Limb (tissue), 2 donors: ENCODE measurements around the gene THYN1.
"Not testable (repeated sequence)": the region's sequence is repeated elsewhere in the genome, so short reads cannot be mapped to it uniquely, and the experiment has no call there.

Experiments used
- DNase-seq, 2 donors: peaks; one replicate each; pipeline ENCODE4 v3.0.0-alpha.2; 2016; ENCODE audit errors: extremely low spot score in 2 of 2

The THYN1 gene

DNA sequence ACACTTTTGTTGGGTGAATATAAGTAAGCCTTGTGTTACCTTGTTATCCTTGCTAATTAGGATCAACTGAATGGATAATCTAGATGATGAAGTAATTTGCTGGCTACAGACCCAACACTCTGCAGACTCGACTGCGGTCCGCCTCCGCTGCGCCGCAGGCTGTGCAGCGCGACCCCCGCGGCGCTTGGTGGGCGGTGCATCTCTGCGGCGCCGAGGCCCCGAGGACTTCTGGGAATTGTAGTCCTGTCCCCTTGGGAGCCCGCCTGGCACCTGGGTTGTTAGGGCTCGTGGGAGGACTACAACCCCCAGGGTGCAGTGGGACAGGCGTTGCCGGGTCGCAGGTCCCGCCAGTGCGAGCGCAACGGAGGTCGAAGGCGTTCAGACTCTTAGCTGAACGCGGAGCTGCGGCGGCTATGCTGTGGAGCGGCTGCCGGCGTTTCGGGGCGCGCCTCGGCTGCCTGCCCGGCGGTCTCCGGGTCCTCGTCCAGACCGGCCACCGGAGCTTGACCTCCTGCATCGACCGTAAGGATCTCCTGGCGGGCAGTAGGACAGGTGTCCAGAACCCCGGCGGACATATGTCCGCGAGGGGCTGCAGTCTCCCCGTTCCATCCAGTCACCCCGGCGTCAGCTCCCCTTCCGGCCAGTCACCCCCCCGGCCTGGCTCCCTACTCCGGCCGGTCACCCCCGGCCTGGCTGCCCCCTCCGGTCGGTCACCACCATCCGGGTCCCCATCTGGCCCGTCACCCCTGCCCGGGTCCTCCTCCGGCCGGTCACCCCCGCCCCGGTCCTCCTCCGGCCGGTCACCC is at the start of gene THYN1, which contains the start of gene ACAD8:
TSS of gene THYN1 (minus strand) at position 165 of the 806 bp plus-strand sequence. CDS start 470 bp downstream, outside the sequence.
TSS of gene ACAD8 (plus strand) at position 381 of the 806 bp plus-strand sequence. CDS start at position 414, 33 bp downstream.
- DNase-seq = peak; percentile 95 to 98

DNA sequence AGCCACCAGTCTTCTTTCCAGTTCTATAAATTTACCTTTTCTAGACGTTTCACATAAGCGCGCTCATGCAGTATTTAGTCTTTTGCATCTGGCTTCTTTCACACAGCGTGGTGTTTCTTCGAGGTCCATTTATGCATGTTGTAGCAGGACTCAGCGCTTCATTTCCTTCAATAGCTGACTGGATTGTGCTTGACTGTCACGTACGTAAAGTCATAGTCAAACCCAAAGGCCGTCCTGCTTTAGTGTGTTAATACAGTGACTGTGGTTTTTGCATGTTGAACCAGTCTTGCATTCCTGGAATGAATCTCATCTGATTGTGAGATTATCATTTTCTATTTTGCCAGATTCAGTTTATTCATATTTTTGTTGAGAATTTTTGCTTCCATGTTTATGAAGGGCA is 41.5 kb upstream of the THYN1 start:
- DNase-seq = no peak

DNA sequence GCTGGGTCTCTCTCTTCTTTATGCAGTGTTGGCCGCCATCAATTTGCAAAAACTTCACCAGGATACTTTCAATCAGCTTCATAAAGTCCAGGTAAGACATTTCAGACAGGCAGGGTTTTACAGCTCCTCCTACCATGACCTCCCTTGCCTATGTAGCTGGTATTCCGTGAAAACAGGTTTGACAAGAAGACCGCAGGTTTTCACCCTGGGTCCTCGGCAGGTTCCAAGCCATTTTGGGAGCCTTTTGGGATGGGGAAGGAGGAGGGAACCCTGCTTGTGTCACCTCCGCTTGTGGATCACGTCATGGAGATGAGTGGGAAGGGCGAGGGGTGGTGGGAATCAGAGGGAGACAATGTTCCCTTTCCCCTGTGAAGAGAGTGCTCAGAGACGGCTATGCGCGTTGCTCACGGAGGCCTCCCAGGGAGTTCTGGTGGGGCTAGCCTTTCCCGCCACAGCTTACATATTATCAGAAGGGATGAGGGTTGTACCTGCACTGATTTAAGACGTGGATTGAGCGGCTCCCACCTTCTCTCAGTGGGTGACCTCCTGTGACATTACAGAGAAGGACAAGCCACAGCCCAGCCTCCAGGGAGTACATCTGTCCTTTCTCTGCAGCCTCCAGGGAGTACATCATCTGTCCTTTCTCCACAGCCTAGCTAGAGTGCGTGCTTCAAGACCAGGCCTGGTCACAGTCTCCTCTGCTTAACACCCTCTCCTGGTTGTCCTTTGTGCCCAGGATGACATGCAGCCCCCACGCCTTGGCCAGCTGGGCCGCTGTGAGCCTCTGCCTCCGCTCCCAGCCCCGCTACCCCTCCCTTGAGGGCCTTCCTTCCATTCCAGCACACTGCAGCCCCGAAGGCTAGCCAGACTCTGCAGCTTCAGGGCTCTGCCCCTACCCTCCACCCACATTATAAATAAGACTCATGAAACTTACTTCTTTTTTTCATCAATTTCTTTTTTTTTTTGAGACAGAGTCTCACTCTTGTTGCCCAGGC is 40.3 kb upstream of the THYN1 start:
- DNase-seq = no peak

- DNase-seq = no peak
Observed at GRCh38 chr11:134292661-134293060, 39.5 kb upstream of the THYN1 start.

- no peak for DNase-seq
Observed at GRCh38 chr11:134291196-134291595, 38.0 kb upstream of the THYN1 start.

DNA sequence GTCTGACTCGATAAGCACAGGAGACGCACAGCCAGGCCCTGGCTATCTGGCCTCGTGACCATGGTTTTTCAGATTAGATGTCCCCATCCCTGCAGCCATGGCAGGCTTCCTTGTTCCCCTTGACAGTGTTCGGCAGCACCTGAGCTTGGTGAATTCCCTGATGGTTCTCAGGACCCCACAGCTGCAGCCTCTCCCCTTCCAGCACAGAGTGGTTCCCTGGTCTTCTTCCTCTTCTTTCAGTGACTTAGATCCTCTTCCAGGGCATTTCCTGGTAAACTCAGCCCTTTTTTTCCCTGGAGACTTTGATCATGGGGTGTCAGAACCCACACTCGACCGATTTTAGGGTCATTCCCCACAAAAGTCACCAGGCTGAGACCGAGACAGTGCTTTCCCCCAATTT is 37.5 kb upstream of the THYN1 start:
- DNase-seq = no peak

DNA sequence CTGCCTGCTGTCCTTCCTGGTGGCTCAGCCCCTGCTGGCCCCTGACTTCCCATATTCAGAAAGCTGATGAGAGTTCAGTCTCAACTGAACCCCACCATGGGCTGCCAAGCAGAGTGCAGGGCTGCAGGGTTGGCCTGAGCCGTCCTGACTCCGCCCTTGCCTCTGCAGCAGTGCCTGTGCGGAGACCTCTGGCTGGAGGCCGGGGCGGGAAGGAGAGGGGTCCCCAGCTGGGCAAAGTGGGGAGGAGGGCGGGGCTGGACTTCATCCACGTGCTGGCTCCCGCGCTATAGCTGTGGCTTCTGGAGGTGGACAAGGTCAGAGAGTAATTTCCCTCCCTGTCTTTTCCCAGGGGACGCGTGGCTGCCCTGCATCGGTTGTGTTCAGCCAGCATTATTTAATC is 36.6 kb upstream of the THYN1 start:
- DNase-seq = no peak

GRCh38 chr11:134289167-134289566 is 36.0 kb upstream of the THYN1 start:
- no peak for DNase-seq

DNA sequence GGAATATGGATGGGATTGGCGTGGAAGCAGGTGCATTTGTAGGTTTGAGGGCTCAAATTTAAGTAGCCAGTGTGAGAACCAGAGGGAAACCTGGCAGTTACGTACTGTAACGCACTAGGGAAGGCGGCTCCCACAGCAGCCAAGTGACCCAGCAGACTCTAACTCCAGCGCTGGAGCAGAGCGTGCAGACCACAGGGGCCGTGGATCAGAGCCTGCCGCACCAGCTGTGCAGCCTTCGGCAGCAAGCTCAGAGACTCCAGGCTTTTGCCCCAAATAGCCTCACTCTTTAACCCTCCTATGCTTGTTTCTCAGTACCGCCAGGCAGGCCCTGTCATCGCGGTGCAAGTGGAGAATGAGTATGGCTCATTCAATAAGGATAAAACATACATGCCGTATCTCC is 35.3 kb upstream of the THYN1 start:
- no peak for DNase-seq

DNA sequence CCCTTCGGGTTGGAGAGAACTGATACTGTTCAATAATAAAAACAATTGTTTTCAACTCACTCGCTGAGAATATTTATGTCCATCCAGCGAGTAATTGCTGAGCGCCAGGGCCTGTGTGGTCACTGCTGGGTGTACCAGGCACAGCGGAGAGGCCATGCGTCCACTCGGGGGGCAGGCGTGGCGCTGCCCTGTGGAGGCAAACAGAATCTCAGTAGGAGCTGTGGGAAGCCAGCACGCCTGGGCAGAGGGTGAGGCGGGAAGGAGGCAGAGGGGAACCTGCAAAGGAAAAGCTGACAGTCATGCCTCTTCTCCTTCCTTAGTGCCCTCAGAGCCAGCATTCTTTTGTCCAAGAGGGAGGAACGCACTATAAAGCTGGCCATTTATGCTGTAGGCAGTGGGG is 34.4 kb upstream of the THYN1 start:
- no peak for DNase-seq

- not testable (repeated sequence) for DNase-seq
Observed at GRCh38 chr11:134284349-134284748, 31.2 kb upstream of the THYN1 start.

DNA sequence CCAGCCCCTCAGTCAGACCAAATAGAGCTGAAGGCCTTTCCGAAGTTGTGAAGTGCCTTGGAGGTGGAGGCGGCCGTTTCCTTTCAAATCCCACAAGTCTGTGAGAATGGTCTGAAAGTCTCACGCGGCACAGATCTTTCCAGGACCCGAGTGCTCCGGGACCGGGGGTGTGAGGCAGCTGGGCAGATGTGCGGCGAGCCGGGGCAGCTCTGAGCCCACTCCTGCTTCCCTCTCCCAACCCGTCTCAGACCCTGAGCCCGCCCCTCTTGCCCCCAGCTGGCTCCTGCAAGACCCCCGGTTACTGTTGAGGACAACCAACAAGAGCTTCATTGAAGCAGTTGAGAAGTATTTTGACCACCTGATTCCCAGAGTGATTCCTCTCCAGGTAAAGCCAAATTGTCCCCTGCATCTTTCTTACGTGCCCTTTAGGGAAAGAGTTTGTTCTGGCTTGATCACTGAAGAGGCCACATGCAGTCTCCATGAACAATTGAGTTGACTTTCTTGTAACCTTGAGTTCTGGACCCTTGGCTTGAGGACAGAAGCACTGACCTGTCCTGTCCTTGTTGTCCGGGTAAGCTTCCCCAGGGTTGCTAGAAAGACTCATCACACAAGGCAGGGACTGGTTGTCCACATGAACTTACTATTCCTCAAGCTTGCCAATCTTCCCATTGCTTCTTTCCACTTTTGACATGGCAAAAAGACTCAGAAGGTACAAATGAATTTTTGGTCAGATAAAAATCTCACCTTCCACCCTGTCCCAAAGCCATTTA is 30.5 kb upstream of the THYN1 start:
- DNase-seq = no peak

DNA sequence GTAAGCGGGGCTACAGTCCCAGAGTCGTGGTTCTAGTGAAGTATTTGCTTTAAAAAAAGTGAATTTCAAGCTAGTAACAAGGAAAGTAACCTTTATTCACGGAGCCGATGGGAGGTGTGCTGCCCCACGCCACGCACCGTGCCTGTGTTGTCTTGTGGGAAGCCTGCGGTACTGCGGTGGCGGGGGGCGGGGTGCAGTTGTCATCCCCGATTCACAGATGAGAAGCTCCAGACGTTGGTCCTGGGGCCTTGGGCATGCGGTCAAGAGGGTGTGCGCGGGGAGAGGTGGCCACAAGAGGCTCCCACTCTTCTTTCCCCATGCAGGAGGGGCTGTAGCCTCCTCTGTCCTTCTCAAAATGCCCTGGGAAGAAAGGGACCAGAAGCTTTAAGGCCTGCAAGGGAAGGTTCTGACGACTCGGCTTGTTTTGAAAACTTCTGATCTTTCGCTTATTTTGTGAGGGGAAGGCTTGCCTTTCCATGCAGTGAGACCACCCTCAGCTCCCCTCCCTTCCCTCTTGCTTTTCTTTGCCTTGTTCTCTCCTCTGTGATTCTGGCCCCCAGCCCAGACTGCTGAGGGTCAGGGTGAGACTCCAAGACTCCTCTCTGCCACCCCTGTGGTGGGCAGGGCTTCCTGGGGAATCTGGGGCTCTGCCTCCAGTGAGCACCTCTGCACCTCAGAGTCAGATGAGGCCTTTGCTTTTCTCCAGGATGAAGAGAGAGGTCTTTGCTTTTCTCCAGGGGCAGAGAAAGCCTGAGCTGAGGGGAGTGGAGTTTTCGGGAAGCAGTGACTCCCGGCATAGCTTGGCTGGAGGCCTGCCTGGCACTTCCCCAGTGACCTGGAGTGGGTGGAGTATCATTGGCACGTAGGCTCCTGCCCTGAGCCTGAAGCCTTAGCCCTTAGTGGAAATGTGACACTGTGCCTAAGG is 29.2 kb upstream of the THYN1 start:
- DNase-seq = no peak

DNA sequence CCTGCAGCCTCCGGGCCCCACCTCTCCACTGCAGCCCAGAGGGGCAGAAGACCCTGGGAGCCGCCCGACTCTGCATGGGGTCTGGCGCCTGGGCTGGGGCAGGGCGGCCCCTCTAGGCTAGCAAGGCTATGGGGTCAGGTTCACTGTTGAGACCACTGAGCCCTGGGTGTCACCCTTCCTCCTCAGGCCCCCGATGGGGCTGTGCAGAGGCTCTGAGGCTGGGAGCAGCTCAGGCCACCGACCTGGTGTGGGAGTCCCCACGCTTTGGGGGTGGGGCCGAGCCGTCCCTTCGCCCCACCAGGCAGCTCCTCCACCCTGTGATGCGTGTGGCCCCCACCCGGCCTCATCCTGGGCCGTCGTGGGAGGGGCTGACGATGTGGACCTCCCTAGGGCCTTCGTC is 28.5 kb upstream of the THYN1 start:
- DNase-seq = not testable (repeated sequence)

DNA sequence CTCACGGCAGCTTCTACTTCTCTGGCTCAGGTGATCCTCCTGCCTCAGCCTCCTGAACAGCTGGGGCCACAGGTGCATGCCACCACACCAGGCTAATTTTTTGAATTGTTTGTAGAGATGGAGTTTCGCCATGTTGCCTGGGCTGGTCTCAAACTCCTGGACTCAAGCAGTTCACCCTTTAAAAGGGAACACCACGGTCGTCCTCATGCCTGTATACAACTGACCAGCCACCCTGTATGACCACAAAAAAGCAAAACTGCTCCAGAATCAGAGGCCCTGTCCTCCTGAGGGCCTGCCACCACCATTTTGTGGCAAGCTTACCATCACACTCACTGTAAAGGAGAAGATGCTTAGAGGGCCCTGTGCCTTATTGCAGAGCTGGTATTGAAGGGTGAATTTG is 25.2 kb upstream of the THYN1 start:
- DNase-seq = no peak

- no peak for DNase-seq
Observed at GRCh38 chr11:134277183-134278001, 24.2 kb upstream of the THYN1 start.

DNA sequence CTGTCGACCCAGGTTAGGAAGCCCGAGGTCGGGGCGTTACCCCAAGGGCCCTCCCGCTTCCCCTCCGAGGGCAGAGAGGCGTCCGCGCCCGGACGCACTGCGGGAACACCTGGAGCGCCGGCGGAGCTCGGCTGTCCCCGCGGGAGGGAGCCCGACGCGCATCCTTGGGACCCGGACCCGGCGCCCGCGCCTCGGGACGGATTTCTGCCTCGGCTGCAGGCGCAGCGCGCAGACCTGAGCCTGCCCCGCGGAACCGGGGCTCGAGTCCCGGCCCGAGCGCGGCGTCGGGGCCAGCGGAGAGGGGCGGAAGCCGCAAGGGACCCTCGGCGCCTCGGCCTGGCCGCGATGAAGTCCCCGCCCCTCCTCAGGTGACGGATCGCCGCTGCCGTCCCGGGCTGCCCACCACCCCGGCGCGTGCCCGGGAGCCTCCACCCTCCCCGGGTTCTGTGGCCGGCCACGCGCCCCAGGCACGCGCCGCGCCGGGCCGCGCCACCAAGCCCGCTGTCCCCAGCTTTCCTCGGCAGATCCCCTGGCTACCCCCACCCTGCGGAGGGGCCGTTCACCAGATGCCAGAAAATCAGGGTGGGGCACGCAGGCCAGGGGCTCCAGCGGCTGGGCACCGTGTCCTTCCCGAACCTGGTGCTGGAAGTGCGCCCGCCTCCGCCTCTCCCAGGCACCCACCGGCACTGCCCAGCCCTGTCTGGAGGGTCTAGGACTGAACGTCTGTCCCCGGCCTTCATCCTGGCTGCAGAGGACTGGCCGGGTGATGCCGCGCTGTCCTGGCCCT is 23.4 kb upstream of the THYN1 start:
- DNase-seq = peak in 1 of 2 donors; percentile 52

- DNase-seq = peak in 1 of 2 donors; percentile 66
Observed at GRCh38 chr11:134275534-134276395, 22.6 kb upstream of the THYN1 start, which contains the start of gene GLB1L3. GLB1L3 (plus strand) TSS chr11:134276379; CDS start chr11:134276741, 362 bp downstream.
